ENCODE results near the gene EYA4.

Gene EYA4

GRCh38 chr6:133254552-133255228 is 13.5 kb downstream of the EYA4 start:
- TF ChIP-seq IKZF3 (tag by site-specific recombination; IDR thresholded peaks at IDR 0.05) = 0 out of 2 replicates have a peak, but pooled peaks have one; percentile 16
- TF ChIP-seq, protein P1, sequence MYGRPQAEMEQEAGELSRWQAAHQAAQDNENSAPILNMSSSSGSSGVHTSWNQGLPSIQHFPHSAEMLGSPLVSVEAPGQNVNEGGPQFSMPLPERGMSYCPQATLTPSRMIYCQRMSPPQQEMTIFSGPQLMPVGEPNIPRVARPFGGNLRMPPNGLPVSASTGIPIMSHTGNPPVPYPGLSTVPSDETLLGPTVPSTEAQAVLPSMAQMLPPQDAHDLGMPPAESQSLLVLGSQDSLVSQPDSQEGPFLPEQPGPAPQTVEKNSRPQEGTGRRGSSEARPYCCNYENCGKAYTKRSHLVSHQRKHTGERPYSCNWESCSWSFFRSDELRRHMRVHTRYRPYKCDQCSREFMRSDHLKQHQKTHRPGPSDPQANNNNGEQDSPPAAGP (tag by site-specific recombination; IDR thresholded peaks at IDR 0.05) = no peak
- no peak for TF ChIP-seq ZSCAN5A (tag by site-specific recombination; IDR thresholded peaks at IDR 0.05)
- TF ChIP-seq ZNF184 (tag by site-specific recombination; IDR thresholded peaks at IDR 0.05) = no peak
- no peak for TF ChIP-seq ZNF394 (tag by site-specific recombination; IDR thresholded peaks at IDR 0.05; ENCODE audit: borderline replicate concordance)
- TF ChIP-seq ZNF391 (tag by site-specific recombination; IDR thresholded peaks at IDR 0.05; ENCODE audit: borderline replicate concordance, low read depth) = no peak
- no peak for TF ChIP-seq ZNF600 (tag by site-specific recombination; IDR thresholded peaks at IDR 0.05)
- H3K4me1 ChIP-seq (ENCODE audit: control insufficient read depth, insufficient read depth, low read length) = peaks cover 28% of the 10 kb centered on the region
- H3K9me3 ChIP-seq (ENCODE audit: control insufficient read depth, insufficient read depth, low read depth, low read length) = no peaks in the 10 kb centered on the region
- H3K27ac ChIP-seq (ENCODE audit: extremely low read depth, low read depth, low read length) = no peak overlapping the region
- H3K36me3 ChIP-seq (ENCODE audit: control insufficient read depth in 2 of 2, insufficient read depth in 1 of 2, low read length in 2 of 2) = no peaks in the 10 kb centered on the region
- H3K4me3 ChIP-seq (ENCODE audit: low read depth, low read length) = no peak overlapping the region
- ChIA-PET CTCF (interaction anchor here (0.7 kb wide), 1 partner anchor 63 kb away, joined by 4 read pairs; no protein-coding TSS in a partner anchor), POLR2A (no interaction called here)

- H3K4me1 ChIP-seq (ENCODE audit: control insufficient read depth, insufficient read depth, low read length) = peaks cover 25% of the 10 kb centered on the region; the same call in 1 of the 2 replicates
- ChIA-PET POLR2A (no interaction called here), CTCF (interaction anchor here (0.6 to 0.7 kb wide), 3 partner anchors 52 to 595 kb away, joined by 3 read pairs; no protein-coding TSS in a partner anchor)
- H3K9me3 ChIP-seq (ENCODE audit: control insufficient read depth, insufficient read depth, low read depth, low read length) = no peaks in the 10 kb centered on the region
- no peaks in the 10 kb centered on the region for H3K36me3 ChIP-seq (ENCODE audit: control insufficient read depth in 2 of 2, insufficient read depth in 1 of 2, low read length in 2 of 2)
- TF ChIP-seq ZNF701 (tag by site-specific recombination; IDR thresholded peaks at IDR 0.05) = no peak
- 0 out of 2 replicates have a peak, but pooled peaks have one; percentile 5 for TF ChIP-seq PRDM6 (tag by site-specific recombination; IDR thresholded peaks at IDR 0.05)
- no peak overlapping the region for H3K4me3 ChIP-seq (ENCODE audit: low read depth, low read length)
- no peak overlapping the region for H3K27ac ChIP-seq (ENCODE audit: extremely low read depth, low read depth, low read length)
These were observed 16.5 kb downstream of the EYA4 start for GRCh38 chr6:133257545-133258105.

DNA sequence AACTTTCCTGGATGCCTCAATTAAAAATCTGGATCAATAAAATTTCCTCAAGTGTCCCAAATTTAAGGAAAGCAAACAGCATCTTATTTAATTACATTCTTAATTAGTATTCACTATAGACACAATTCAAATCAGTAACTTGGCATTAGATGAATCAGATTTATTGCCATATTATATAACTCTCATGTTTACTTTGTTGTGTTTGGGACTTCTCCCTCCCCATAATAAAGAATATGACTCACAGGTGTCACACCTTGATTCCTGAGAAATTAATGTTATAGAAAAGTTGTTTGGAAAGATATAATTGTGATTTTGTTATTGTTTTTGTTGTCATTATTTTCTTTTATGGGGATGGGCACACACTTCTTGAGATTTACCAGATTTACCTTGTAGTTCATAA is 18.4 kb downstream of the EYA4 start:
- TF ChIP-seq ZNF521 (tag by site-specific recombination; IDR thresholded peaks at IDR 0.05) (no peak), SP2 (tag by site-specific recombination; IDR thresholded peaks at IDR 0.05) (no peak), SP7 (tag by site-specific recombination; IDR thresholded peaks at IDR 0.05) (0 out of 2 replicates have a peak, but pooled peaks have one; percentile 15), ZEB2 (tag by site-specific recombination; IDR thresholded peaks at IDR 0.05) (0 out of 2 replicates have a peak, but pooled peaks have one; percentile 36), PRDM6 (tag by site-specific recombination; IDR thresholded peaks at IDR 0.05) (peak; percentile 34)
- TF ChIP-seq, protein P2, sequence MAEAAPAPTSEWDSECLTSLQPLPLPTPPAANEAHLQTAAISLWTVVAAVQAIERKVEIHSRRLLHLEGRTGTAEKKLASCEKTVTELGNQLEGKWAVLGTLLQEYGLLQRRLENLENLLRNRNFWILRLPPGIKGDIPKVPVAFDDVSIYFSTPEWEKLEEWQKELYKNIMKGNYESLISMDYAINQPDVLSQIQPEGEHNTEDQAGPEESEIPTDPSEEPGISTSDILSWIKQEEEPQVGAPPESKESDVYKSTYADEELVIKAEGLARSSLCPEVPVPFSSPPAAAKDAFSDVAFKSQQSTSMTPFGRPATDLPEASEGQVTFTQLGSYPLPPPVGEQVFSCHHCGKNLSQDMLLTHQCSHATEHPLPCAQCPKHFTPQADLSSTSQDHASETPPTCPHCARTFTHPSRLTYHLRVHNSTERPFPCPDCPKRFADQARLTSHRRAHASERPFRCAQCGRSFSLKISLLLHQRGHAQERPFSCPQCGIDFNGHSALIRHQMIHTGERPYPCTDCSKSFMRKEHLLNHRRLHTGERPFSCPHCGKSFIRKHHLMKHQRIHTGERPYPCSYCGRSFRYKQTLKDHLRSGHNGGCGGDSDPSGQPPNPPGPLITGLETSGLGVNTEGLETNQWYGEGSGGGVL (tag by site-specific recombination; IDR thresholded peaks at IDR 0.05) = 0 out of 2 replicates have a peak, but pooled peaks have one; percentile 14
- TF ChIP-seq, protein P3, sequence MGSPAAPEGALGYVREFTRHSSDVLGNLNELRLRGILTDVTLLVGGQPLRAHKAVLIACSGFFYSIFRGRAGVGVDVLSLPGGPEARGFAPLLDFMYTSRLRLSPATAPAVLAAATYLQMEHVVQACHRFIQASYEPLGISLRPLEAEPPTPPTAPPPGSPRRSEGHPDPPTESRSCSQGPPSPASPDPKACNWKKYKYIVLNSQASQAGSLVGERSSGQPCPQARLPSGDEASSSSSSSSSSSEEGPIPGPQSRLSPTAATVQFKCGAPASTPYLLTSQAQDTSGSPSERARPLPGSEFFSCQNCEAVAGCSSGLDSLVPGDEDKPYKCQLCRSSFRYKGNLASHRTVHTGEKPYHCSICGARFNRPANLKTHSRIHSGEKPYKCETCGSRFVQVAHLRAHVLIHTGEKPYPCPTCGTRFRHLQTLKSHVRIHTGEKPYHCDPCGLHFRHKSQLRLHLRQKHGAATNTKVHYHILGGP (tag by site-specific recombination; IDR thresholded peaks at IDR 0.05) = peak; percentile 72; the same call in 1 of the 2 replicates
- ChIA-PET POLR2A (no interaction called here), CTCF (no interaction called here)

More for the DNA sequence above, 18.4 kb downstream of the EYA4 start:
- Histone ChIP-seq H3K9me3 (ENCODE audit: control insufficient read depth, insufficient read depth, low read depth, low read length) (no peaks in the 10 kb centered on the region), H3K27ac (ENCODE audit: extremely low read depth, low read depth, low read length) (no peak overlapping the region), H3K36me3 (ENCODE audit: control insufficient read depth in 2 of 2, insufficient read depth in 1 of 2, low read length in 2 of 2) (no peaks in the 10 kb centered on the region), H3K4me1 (ENCODE audit: control insufficient read depth, insufficient read depth, low read length) (peaks cover 15% of the 10 kb centered on the region; the same call in 1 of the 2 replicates), H3K4me3 (ENCODE audit: low read depth, low read length) (no peak overlapping the region)
